ENCODE measurements around the gene GLP1R.
"Not testable (repeated sequence)": the region's sequence is repeated elsewhere in the genome, so short reads cannot be mapped to it uniquely, and the experiment has no call there.

The GLP1R gene

DNA sequence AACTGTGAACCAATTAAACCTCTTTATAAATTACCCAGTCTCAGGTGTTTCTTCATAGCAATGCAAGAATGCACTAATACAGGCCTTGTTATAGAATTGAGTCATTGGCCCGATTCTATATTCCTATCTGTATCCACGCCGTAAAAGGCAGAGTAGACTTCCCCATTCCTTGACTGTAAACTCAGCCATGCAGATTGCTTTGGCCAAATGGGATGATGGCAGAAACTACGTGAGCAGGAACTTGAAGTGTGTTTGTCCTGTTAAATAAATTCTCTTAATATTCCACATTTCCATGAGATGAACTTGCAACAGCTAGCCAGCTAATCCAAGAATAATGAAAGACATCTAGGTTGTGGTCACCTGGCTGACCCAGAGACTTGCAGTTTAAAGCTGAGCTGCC is 70.3 kb downstream of the GLP1R start:
- H3K4me3 Mint-ChIP-seq: no peak overlapping the region
- H3K36me3 Mint-ChIP-seq: no peaks in the 10 kb centered on the region
- H3K27me3 Mint-ChIP-seq: peaks cover 14 to 19% of the 10 kb centered on the region in 2 donors
- DNase-seq: no peak
- no peak overlapping the region for H3K27ac Mint-ChIP-seq
- peaks cover 5 to 16% of the 10 kb centered on the region in 2 donors for H3K4me1 Mint-ChIP-seq
- H3K9me3 Mint-ChIP-seq: no peaks in the 10 kb centered on the region
- no peak for ATAC-seq (replicated peaks)

DNA sequence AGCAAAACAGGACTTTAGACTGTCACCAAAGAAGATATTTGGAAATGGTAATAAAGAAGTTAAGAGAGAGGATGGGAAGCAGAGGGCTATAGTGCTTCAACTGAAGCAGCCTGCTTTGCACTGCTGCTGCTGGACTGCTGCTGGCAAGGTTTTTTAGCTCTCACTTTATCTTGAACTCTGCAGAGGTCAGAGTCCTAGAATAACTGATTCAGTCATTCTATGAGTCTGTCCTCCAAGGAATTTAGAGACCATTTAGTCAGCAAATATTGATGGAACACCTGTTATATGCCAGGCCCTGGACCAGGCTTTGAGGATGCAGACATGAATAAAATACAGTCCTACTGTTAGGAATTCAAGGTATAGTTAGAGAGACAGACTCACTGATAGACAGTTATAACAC is 75.5 kb downstream of the GLP1R start:
- no peak overlapping the region for H3K4me3 Mint-ChIP-seq
- no peaks in the 10 kb centered on the region for H3K36me3 Mint-ChIP-seq
- peaks cover 2 to 5% of the 10 kb centered on the region in 2 donors for H3K9me3 Mint-ChIP-seq
- H3K4me1 Mint-ChIP-seq: no peaks in the 10 kb centered on the region
- ATAC-seq (replicated peaks): no peak
- H3K27me3 Mint-ChIP-seq: peaks cover 30 to 39% of the 10 kb centered on the region in 2 donors
- no peak for DNase-seq
- H3K27ac Mint-ChIP-seq: no peak overlapping the region

DNA sequence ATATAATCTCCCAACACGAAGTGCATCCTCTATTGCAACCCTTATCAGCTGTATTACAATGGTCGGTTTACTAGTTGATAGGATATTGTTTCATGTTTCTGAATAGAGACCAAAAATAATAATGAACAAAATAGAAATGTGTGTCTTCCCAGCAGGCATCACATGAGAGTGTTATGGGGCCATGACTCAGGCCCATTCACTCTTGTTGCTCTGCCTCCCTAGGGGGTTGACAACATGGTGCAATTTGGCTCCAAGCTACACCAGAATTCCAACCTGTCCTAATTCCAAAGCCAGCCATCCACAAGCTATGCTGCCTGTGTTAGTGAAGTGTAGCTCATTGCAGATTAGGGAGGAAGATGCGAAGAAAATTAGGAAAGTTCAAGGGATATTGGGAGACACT is 79.5 kb downstream of the GLP1R start:
- DNase-seq: no peak
- Mint-ChIP-seq H3K27ac (no peak overlapping the region), H3K4me1 (no peaks in the 10 kb centered on the region), H3K4me3 (no peak overlapping the region), H3K9me3 (peaks cover 4 to 5% of the 10 kb centered on the region in 2 donors), H3K36me3 (no peaks in the 10 kb centered on the region), H3K27me3 (peaks cover 16 to 31% of the 10 kb centered on the region in 2 donors)
- ATAC-seq (replicated peaks): no peak

DNA sequence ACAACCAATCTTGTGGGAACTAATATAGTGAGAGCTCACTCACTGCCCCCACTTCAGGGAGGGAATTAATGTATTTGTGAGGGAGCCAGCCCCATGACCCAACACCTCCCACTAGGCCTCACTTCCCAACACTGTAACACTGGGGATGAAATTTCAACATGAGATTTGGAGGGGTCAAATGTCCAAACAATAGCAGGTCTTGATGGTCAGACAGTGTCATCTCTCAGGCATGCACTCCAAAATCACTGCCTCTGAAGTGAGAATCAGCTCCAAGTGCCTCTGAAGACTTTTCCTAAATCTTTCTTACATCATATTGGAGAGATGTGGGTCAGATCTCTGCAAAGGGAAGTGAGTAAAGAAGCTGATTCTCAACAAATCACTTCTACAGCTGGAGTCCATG is 80.3 kb downstream of the GLP1R start:
- Mint-ChIP-seq H3K27me3 (peaks cover 16 to 31% of the 10 kb centered on the region in 2 donors), H3K27ac (no peak overlapping the region), H3K36me3 (no peaks in the 10 kb centered on the region), H3K4me1 (no peaks in the 10 kb centered on the region), H3K4me3 (no peak overlapping the region), H3K9me3 (peaks cover 4 to 5% of the 10 kb centered on the region in 2 donors)
- DNase-seq (no peak), ATAC-seq (replicated peaks) (no peak)

DNA sequence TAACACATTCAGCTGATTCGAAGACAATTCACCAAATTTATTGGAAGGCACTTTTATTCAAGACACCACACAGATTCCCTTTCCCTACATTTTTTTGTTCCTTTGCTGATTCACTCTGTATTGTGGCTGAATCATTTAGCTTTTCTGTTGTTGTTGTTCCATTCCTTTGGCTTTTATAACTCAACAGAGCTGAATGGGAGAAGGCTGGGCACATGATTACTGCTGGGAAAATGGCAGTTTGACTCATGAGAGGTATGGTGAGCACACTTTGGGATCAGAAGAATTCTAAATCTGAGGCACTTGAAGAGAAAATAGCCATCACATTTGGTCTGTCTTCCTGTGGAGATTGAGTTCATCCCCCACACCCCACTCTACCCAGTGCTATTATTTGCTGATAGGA is 82.1 kb downstream of the GLP1R start:
- Mint-ChIP-seq H3K27me3 (peaks cover 13 to 23% of the 10 kb centered on the region in 2 donors), H3K27ac (no peak overlapping the region), H3K9me3 (peaks cover 4 to 5% of the 10 kb centered on the region in 2 donors), H3K4me1 (no peaks in the 10 kb centered on the region), H3K36me3 (no peaks in the 10 kb centered on the region), H3K4me3 (no peak overlapping the region)
- DNase-seq: no peak
- no peak for ATAC-seq (replicated peaks)

DNA sequence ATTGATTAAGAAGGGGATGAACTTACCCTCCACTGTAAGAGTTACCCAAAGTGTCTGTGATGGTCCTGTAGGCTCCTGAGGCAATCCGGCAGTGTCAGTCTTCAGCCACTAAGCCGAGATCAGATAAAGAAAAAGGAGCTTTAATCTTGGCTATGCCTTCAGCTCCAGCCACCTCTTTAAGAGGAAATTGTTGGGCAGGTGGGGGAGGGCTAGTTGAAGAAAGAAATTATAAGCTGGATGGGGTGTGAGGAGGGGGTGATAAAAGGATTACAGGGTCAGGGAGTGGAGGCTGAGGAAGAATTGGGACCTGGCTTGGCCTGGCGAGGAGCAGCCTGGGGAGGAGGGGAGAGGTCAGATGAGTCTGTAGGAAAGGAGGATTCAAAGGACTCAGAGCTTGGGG is 86.2 kb downstream of the GLP1R start:
- H3K27me3 Mint-ChIP-seq: peaks cover 5 to 16% of the 10 kb centered on the region in 2 donors
- not testable (repeated sequence) for H3K9me3 Mint-ChIP-seq; ATAC-seq (replicated peaks); H3K4me3 Mint-ChIP-seq; DNase-seq; H3K27ac Mint-ChIP-seq; H3K4me1 Mint-ChIP-seq; H3K36me3 Mint-ChIP-seq

DNA sequence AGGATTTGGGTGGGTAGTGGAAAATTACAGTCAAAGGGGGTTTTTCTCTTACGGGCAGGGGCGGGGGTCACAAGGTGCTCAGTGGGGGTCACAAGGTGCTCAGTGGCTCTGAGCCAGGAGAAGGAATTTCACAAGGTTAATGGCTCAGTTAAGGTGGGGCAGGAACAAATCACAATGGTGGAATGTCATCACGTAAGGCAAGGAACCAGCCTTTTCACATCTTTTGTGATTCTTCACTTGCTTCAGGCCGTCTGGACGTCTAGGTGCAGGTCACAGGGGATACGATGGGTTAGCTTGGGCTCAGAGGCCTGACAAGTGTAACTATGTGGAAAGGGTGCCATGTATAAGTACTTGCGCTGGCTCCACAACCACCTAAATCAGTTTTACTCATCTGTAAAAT is 87.6 kb downstream of the GLP1R start:
- H3K27ac Mint-ChIP-seq; H3K4me3 Mint-ChIP-seq; H3K36me3 Mint-ChIP-seq; H3K4me1 Mint-ChIP-seq; ATAC-seq (replicated peaks); DNase-seq; H3K9me3 Mint-ChIP-seq: not testable (repeated sequence)
- H3K27me3 Mint-ChIP-seq: peaks cover 17 to 20% of the 10 kb centered on the region in 2 donors

DNA sequence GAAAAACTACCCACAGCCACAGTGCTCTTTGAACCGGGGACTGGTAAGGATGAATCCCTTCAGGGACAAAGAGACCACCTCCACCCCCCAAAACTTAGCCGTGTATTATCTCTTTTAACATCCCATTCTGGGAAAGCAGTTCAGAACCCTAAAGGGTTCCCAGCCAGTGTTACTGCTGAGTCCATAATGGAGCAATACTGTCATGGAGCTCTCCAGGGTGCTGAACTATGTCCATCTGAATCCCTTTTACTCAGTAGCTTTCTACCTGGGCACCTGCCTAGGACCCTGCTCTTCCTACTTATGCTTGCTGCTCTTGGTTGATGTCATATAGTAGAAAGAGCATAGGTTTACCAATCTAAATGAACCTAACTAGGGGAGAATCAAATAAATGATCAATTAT is 88.7 kb downstream of the GLP1R start:
- H3K4me1 Mint-ChIP-seq: no peaks in the 10 kb centered on the region
- H3K36me3 Mint-ChIP-seq: no peaks in the 10 kb centered on the region
- peaks cover 17 to 23% of the 10 kb centered on the region in 2 donors for H3K27me3 Mint-ChIP-seq
- no peak overlapping the region for H3K4me3 Mint-ChIP-seq
- DNase-seq (no peak), ATAC-seq (replicated peaks) (no peak)
- H3K27ac Mint-ChIP-seq: no peak overlapping the region
- peaks cover 4 to 7% of the 10 kb centered on the region in 2 donors for H3K9me3 Mint-ChIP-seq
